Heart left ventricle (tissue), 16 donors: ENCODE measurements around the gene HMHB1. TPM values are rescaled to one million over a fixed set of nuclear protein-coding genes. Genes with fewer than 3 reads are reported as not detected.

Source experiments
- ATAC-seq, 4 donors: fragments of 200-7000 bp; cut with Tn5 transposase; one replicate each; pipeline ENCODE4 v1.9.1; 2020 to 2022; ENCODE audit warnings: moderate library complexity in 4 of 4, mild to moderate bottlenecking in 3 of 4, moderate number of reproducible peaks in 1 of 4
- DNase-seq, 5 donors: peaks; one replicate each; pipeline ENCODE4 v3.0.0-alpha.2; 2020
- H3K27ac ChIP-seq, 12 donors: fragments of 200-600 bp; sonication (generic) in 4 of 12; one replicate each; pipeline versions ENCODE4 v1.5.0 to v1.8.0; 2016 to 2022; ENCODE audit warnings: mild to moderate bottlenecking in 2 of 12
- H3K27me3 ChIP-seq, 9 donors: fragments of 200-600 bp; sonication (generic) in 2 of 9; one replicate each; pipeline versions ENCODE4 v1.5.1 to v1.8.0; 2016 to 2022; ENCODE audit warnings: mild to moderate bottlenecking in 3 of 9
- H3K36me3 ChIP-seq, 9 donors: fragments of 200-600 bp; sonication (generic) in 2 of 9; one replicate each; pipeline versions ENCODE4 v1.5.0 to v1.8.0; 2018 to 2022; ENCODE audit warnings: mild to moderate bottlenecking in 2 of 9
- H3K4me1 ChIP-seq, 12 donors: fragments of 200-600 bp; sonication (generic) in 4 of 12; one replicate each; pipeline versions ENCODE4 v1.5.0 to v1.8.0; 2016 to 2022; ENCODE audit warnings: mild to moderate bottlenecking in 3 of 12
- H3K4me3 ChIP-seq, 12 donors: fragments of 200-600 bp; sonication (generic) in 4 of 12; one replicate each; pipeline versions ENCODE4 v1.5.0 to v1.8.0; 2017 to 2022; ENCODE audit warnings: mild to moderate bottlenecking in 9 of 12, moderate library complexity in 4 of 12
- H3K9me3 ChIP-seq, 12 donors: fragments of 200-600 bp; sonication (generic) in 4 of 12; one replicate each; pipeline versions ENCODE4 v1.5.0 to v1.8.0; 2016 to 2022; ENCODE audit warnings: mild to moderate bottlenecking in 1 of 12
- POLR2A ChIP-seq, 2 donors: fragments of 450-650 bp; IDR thresholded peaks; one replicate each; pipeline ENCODE4 v1.6.1; 2017; ENCODE audit warnings: antibody characterized with exemption in 2 of 2, mild to moderate bottlenecking in 2 of 2, moderate library complexity in 2 of 2
- WGBS, 4 donors: extraction: QIAGEN DNeasy Blood & Tissue Kit in 2 of 4; methylation state at CpG; one replicate each; pipeline versions ENCODE4 v1.1.5 to v1.1.7; 2013 to 2018; 5-methylcytosine and 5-hydroxymethylcytosine counted together
- intact Hi-C, 10 donors: fragments of 100-400 bp; cut with DNase I; formaldehyde crosslinking; loops; one replicate each; pipeline versions ENCODE4 v1.11.1 to v1.14.2; 2022
- polyA plus RNA-seq, 2 donors: library from polyadenylated mRNA; stranded (reverse); fragments of 200-250 nt; gene quantifications; one replicate each; pipeline ENCODE4 v1.2.3, GENCODE V29; 2013
- total RNA-seq, 9 donors: library from RNA; depleted of rRNA in 2 of 9; stranded (reverse); fragments of >200 nt in 2 of 9; fragmentation: NEBNext Ultra II Directional in 3 of 9; extraction: Animal tissue kit (Norgen Biotek cat#: 25700) in 3 of 9; gene quantifications; one replicate each; pipeline versions ENCODE4 v1.1.0 to v1.2.4, GENCODE V29; 2016 to 2023
- TF ChIP-seq, protein P1 (sequence below), 12 donors: fragments of 200-600 bp; sonication (generic) in 4 of 12; IDR thresholded peaks; one replicate each; pipeline versions ENCODE4 v1.5.0 to v1.8.0; 2018 to 2022; ENCODE audit warnings: antibody characterized with exemption in 12 of 12, mild to moderate bottlenecking in 5 of 12
- donor health status: ischemic (EF 13 %, LVEDD 7.1; RV severe dilation, severe dysfunction).
- donor health status: healthy with polysubstance abuse.
- donor health status: DM: no; HTN: yes; CAD: no.
- donor health status: DM: no; HTN: no; CAD: no.
- donor health status: ischemic (EF 25% LVEDD 6.9; RV normal size, moderate dysfunction).
- donor health status: ischemic (EF 25% LVEDD 5.7; RV mildly dilated, moderate dysfunction).
- donor health status: healthy.
- donor health status: DM: yes; HTN: yes; CAD: no.
- donor health status: ischemic (EF 35%, LVEDD 5.7; RV mildly dilated, moderate dysfunction).
- donor health status: nonischemic (EF 11% LVEDD 7.7; RV severe dilation, severe dysfunction).
- donor health status: DM: yes; HTN: yes; CAD: no.
- donor health status: PGD.
- donor health status: ischemic (EF 29% LVEDD 5.4; RV normal size, mild dysfunction).
- donor health status: nonischemic (EF 23%, LVEDD 6.1; RV moderate dilation, normal function).

HMHB1 gene
- total and polyA plus RNA-seq, 11 donors: not detected

DNA sequence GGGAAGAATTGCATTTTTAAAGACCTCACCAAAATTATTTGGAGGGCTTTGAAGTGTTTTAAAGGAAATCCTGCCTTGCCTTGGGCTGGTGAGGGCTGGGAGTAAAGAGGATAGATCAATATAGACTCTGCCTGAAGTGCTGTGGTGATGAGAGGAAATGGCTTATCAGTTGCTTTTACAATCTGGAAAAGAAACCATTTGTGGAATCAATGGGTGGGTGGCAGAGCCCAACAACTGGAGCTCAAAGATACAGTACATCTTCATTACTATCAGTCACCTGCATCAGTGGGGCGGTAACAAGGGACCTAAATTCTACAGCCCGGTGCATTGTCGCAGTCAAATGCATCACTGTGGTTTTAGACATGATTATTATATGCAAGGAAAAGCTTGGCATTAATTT lies 41.5 kb upstream of the HMHB1 start:
- ATAC-seq: no peak

DNA sequence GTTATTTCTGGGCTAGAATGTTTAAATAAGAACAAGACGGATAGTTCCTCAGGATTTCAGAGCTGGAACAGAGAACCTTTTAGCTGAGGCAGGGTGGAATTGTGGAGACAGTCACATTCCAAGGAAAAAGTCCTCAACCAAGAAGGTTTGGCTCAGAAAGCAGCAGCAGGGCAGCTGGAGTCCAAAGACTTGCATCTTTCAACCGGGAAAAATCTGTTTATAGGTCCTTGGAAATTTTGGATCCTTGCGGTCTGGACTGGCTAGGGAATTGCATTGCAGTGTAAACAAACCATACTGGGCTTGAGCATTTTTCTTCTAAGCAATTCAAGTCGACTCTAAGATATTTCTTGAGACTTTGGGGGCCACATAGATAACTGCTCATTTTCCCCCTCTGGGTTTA lies 40.8 kb upstream of the HMHB1 start:
- WGBS, 4 donors: 62 to 69% (median 66%) methylated on average over 4 of the region's 4 CpGs
- no peak for DNase-seq
- no peaks in the 10 kb centered on the region for H3K9me3 ChIP-seq

More for the DNA sequence above, 41.5 kb upstream of the HMHB1 start:
- Histone ChIP-seq H3K4me1 (peaks cover 0 to 12% (median 0%) of the 10 kb centered on the region in 12 donors), H3K27ac (no peak overlapping the region), H3K36me3 (no peaks in the 10 kb centered on the region), H3K27me3 (no peaks in the 10 kb centered on the region), H3K4me3 (no peak overlapping the region), H3K9me3 (no peaks in the 10 kb centered on the region)
- 86 to 94% (median 92%) methylated on average over 3 of the region's 3 CpGs for WGBS, 4 donors
- DNase-seq: no peak
- TF ChIP-seq, protein P1, sequence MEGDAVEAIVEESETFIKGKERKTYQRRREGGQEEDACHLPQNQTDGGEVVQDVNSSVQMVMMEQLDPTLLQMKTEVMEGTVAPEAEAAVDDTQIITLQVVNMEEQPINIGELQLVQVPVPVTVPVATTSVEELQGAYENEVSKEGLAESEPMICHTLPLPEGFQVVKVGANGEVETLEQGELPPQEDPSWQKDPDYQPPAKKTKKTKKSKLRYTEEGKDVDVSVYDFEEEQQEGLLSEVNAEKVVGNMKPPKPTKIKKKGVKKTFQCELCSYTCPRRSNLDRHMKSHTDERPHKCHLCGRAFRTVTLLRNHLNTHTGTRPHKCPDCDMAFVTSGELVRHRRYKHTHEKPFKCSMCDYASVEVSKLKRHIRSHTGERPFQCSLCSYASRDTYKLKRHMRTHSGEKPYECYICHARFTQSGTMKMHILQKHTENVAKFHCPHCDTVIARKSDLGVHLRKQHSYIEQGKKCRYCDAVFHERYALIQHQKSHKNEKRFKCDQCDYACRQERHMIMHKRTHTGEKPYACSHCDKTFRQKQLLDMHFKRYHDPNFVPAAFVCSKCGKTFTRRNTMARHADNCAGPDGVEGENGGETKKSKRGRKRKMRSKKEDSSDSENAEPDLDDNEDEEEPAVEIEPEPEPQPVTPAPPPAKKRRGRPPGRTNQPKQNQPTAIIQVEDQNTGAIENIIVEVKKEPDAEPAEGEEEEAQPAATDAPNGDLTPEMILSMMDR (IDR thresholded peaks at IDR 0.05): no peak
- TF ChIP-seq POLR2A (IDR thresholded peaks at IDR 0.05): no peak
- intact Hi-C loops: no loop called here

DNA sequence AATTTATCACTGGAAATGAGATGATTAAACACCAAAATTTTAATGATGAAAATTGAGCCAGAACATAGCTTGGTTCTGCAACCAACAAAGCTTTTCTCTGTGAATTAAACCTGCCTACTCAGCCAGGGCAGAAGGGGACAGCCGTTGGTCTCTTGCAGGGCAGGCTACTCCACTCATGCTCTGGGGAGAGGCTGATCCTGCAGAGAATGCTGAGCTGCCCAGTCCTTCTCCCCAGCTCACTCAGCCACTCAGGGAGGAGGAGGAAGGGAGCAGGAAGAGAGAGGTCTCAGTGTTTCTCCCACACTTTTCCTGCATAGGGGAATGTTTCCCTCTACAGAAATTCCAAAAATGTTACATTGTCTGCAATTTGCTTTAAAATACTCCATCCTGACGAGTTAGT lies 40.4 kb upstream of the HMHB1 start:
- intact Hi-C loops: no loop called here
- 54 to 74% (median 63%) methylated on average over 2 of the region's 2 CpGs for WGBS, 4 donors
- TF ChIP-seq, protein P1 (IDR thresholded peaks at IDR 0.05): no peak
- TF ChIP-seq POLR2A (IDR thresholded peaks at IDR 0.05): no peak
- Histone ChIP-seq H3K27ac (no peak overlapping the region), H3K27me3 (no peaks in the 10 kb centered on the region), H3K9me3 (no peaks in the 10 kb centered on the region), H3K36me3 (no peaks in the 10 kb centered on the region), H3K4me3 (no peak overlapping the region), H3K4me1 (peaks cover 0 to 12% (median 0%) of the 10 kb centered on the region in 12 donors)
- ATAC-seq (no peak), DNase-seq (no peak)

More for the DNA sequence above, 40.8 kb upstream of the HMHB1 start:
- TF ChIP-seq, protein P1 (IDR thresholded peaks at IDR 0.05): no peak
- TF ChIP-seq POLR2A (IDR thresholded peaks at IDR 0.05): no peak
- H3K27me3 ChIP-seq: no peaks in the 10 kb centered on the region
- H3K4me3 ChIP-seq: no peak overlapping the region
- intact Hi-C loops: no loop called here
- no peak overlapping the region for H3K27ac ChIP-seq
- no peak for ATAC-seq
- peaks cover 0 to 12% (median 0%) of the 10 kb centered on the region in 12 donors for H3K4me1 ChIP-seq
- H3K36me3 ChIP-seq: no peaks in the 10 kb centered on the region

DNA sequence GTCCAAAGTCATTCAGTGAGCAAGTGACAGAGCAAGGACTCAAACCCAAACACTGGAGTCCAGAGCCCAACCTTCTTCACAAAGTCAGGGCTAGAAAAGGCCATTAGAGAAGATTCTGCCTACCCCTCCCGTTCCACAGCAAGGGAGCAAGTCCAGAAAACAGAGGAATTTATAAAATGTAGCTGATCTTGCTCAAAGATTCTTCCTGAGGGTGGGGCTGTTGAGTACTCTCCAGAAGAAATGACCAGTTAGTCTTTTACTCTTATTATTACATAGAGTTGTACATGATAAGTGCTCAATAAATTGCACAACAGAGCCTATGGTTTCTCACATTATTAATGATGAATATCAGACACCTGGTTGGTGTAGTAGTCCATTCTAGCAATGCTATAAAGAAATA lies 39.3 kb upstream of the HMHB1 start:
- intact Hi-C loops: no loop called here
- H3K27me3 ChIP-seq: no peaks in the 10 kb centered on the region
- H3K9me3 ChIP-seq: no peaks in the 10 kb centered on the region
- H3K4me3 ChIP-seq: no peak overlapping the region
- ATAC-seq: no peak
- no peak for DNase-seq
- TF ChIP-seq, protein P1 (IDR thresholded peaks at IDR 0.05): no peak
- TF ChIP-seq POLR2A (IDR thresholded peaks at IDR 0.05): no peak
- H3K27ac ChIP-seq: no peak overlapping the region
- peaks cover 0 to 12% (median 0%) of the 10 kb centered on the region in 12 donors for H3K4me1 ChIP-seq
- 71 to 90% (median 78%) methylated on average over 1 of the region's 1 CpG for WGBS, 4 donors
- no peaks in the 10 kb centered on the region for H3K36me3 ChIP-seq
